Measurements from ENCODE around the gene PLCD1.
"Not testable (repeated sequence)": the region's sequence is repeated elsewhere in the genome, so short reads cannot be mapped to it uniquely, and the experiment has no call there.

GRCh38 chr3:37988376-37988775 is 41.1 kb downstream of the PLCD1 start:
- TF ChIP-seq EZH2 (IDR thresholded peaks at IDR 0.05; ENCODE audit: low read length, missing control alignments); CTCF (conservative IDR thresholded peaks at IDR 0.05 in 1 of 2, IDR thresholded peaks at IDR 0.05 in 1 of 2; ENCODE audit: low read depth in 1 of 2, low read length in 2 of 2): not testable (repeated sequence)
